ENCODE results near the gene ACKR1. TPM values are rescaled to one million over a fixed set of nuclear protein-coding genes. Genes with fewer than 3 reads are reported as not detected.
A peak's percentile ranks its signal among the peaks of the same experiment; 100 is the strongest.

Gene ACKR1
- total RNA-seq, 1 experiment from 2014 or later, result not detected

DNA sequence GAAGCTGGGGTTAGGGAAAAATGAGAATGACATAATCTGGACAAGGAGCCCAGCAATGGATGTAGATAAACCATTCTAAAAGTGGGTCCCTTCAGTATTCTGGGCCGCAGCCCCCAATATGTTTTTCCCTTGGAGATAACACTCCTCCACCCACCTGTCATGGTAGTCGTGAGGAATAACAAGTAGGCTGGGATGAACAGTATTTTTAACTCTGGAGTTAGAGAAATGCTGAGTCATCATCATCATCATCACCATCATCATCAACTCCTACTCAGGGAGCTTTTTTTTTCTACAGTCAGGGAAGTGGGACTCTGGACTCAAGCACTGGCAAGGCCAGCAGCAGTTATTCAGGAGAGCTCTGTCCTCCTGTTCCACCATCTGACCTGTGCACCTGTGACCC lies 20.5 kb upstream of the ACKR1 start:
- peak; percentile 10 for DNase-seq (ENCODE audit: low read depth)
- in situ Hi-C loops (cut with HindIII; ENCODE audit: low pct_unique_long_range_greater_than_20kb, low sequenced_read_pairs), result no loop called here

DNA sequence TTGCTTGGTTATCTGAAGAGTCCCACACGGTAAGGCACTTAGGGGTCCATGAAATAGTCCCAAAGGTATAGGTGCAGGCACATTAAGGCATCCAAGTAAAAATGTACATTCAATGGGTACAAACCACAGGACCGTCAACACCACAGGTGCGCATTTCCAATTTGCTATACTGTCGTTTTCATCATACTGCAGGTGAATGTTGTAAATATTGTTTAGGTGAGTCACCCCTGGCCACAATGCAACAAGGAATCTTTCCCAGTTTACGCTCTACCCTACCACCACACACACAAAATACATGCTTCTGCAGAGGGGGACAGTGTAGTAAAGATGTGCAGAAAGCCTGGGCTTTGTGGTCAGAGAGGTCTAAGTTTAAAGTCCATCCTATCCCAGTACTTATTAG lies 19.6 kb upstream of the ACKR1 start:
- in situ Hi-C loops (cut with HindIII; ENCODE audit: low pct_unique_long_range_greater_than_20kb, low sequenced_read_pairs), result no loop called here
- no peak for DNase-seq (ENCODE audit: low read depth)

DNA sequence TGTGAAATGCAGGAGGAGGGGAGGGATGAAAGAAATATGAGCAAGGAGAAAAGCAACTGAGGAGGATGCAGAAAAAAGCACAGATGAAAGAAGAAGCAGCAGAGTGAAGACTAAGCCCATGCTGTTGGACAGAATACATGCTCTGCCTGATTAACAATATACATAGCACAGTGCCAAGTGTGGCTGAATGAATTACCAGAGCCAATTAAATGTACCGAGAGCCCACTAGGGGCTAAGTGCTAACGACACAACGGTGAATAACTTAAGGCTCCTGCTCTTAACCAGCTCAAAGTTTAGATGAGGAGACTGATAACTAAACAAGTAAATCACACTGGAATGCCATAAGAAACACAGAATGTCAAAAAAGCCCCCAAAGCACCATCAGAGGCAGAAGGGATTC lies 17.6 kb upstream of the ACKR1 start:
- in situ Hi-C loops (cut with HindIII; ENCODE audit: low pct_unique_long_range_greater_than_20kb, low sequenced_read_pairs), result no loop called here
- DNase-seq (ENCODE audit: low read depth), result no peak

DNA sequence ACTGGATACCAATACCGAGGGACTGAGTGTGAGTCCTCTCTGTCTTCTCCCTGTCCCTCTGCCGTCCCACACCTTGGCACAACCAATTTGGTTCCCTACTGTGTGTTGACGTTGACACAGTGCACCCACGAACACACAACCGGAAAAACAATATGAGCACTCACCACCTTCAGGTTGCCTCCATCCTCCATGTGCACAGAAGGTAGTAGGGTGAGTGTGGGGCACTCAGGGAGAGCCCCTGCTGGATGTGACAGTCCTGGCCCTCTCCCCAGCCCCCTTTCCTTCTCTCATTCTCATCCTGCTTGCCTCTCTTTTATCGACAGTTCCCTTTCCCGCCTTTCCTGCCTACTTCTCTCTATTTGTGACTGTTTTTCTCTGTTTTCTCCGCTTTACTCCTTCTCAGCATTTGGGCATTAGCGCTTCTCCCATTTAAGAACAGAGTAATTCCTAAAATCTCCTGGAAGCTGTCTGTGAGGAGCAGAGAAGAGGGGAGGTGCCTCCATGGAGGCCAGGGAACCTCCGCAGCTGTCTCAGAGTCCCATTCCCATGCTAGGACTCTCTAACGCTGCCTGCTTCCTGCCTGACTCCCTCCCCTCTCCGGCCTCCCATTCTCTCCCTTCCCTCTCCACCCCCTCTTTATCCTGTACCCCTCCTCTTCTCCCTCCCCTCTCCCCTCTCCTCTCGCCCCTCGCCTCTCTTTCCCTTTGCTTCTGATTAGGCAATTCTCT lies 16.9 kb upstream of the ACKR1 start:
- DNase-seq (ENCODE audit: low read depth), result no peak
- in situ Hi-C loops (cut with HindIII; ENCODE audit: low pct_unique_long_range_greater_than_20kb, low sequenced_read_pairs), result no loop called here

DNA sequence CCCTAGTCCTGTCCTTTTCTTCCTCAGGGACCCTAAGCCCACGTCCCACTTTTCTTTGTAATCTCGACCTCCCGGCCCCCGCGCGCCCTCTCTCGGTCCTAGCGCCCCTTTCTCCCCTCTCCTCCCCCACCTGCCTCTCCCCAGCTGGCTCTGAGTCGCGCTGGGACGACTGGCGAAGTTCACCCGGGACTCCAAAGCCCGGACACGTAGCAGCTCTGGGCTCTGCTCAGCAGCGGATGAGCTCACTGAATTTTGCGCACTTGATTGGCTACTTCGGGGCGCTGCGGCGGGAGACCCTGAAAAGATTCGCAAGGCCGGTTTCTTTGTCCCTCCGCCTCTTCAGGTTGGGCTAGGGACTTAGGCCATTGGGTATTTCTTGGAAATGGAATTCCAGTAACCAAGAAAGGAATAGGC lies 16.3 kb upstream of the ACKR1 start:
- DNase-seq (ENCODE audit: low read depth), result no peak
- in situ Hi-C loops (cut with HindIII; ENCODE audit: low pct_unique_long_range_greater_than_20kb, low sequenced_read_pairs), result no loop called here

DNA sequence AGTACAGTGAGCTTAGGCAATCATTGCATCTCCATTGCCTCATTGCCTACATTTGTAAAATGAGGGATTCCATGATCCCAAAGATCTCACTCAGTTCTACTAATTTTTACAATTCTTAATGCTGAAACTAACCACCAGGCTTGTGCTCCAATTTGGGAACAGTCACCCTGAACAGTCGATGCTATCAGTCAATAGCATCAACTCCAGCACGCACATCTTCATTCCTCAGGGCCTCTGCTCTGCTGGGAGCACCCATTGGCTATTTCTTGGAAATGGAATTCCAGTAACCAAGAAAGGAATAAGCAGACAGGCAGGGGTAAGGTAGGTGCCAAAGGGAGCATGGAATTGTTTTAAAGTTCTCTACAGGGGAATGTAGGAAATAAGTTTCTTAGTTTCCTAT lies 14.2 kb upstream of the ACKR1 start:
- in situ Hi-C loops (cut with HindIII; ENCODE audit: low pct_unique_long_range_greater_than_20kb, low sequenced_read_pairs), result no loop called here
- DNase-seq (ENCODE audit: low read depth), result no peak

DNA sequence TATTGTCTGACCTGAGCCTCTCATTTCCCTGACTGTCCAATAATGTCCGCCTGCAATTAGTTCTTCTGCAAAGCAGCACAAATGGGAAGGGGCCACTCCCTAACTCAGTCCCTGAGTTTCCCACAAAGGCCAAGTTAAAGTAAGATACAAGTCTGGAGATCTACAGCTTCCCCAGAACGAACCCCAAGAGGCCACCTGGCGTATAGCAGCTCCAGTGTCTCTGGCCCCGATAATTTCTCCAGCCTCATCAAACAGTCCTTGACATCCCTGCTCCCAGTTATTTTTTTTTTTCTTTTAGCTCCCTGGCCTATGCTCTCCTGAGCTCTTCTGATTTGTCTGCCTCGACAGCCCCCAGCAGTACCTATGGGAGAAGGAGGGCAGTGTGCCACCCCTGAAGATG lies 8.1 kb upstream of the ACKR1 start:
- DNase-seq (ENCODE audit: low read depth), result no peak
- in situ Hi-C loops (cut with HindIII; ENCODE audit: low pct_unique_long_range_greater_than_20kb, low sequenced_read_pairs), result no loop called here

DNA sequence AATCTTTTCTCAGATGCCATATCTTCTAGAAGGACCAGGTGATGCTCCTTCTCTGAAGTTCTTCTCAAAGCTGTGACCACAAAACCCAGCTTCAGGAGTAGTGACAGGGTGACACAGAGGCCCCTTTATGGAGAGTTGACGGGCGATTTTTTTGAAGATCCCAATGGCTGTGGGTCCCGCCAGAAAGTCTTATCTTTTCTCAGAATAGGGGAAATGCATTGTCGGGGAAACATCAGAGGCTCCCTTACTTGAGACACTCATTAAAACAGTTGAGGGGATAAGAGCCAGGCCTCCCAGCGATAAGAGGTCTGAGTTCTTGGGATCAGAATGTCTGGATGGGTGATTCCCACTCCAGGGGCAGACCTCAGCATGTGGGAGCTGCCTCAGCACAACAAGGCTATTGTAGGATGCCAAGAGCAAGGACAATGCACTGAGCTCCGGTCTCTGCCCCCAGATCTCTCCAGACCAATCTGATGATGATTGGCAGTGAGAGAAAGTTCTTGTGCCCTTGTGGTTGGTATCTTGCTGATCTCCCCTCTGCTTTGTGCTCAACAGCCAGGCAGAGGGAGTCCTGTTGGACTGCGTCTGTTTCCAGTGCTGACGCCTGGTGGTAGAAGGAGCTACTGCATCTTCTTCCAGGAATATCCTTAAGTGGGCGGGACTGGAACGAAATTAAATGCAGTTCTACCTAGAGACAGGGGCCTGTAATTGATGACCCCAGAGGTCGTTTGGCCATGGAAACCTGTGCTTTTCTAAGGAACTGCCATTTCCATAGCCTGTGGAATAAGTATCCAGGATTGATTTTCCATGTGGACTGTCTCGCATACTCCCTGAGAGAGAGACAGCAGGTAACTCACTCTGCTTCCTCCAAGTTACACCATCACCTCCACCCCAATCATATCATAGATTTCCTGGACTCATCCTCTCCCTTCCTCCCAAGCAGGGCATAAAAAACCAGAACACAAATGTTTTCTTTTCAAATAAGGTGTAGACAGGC lies 6.8 kb upstream of the ACKR1 start:
- peak; percentile 56 for DNase-seq (ENCODE audit: low read depth)
- in situ Hi-C loops (cut with HindIII; ENCODE audit: low pct_unique_long_range_greater_than_20kb, low sequenced_read_pairs), result no loop called here

DNA sequence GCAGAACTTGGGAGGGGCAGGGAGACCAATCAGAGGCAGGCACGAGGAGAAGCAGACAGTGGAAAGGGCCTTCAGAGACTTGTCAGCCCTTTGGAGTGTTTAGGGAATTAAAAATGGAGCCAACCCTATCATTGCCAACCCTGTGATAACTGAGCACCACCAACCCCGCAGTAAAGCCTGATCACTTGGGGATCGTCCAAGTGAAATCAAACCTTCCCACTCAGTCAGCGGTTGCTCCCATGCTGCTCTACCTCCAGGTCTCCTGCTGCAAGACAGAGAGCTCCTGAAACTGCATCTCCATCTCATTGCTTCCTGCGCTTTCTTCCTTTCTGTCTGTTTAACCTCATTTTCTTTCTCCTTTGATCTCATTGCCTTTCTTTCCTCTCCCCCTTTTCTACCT lies 4.8 kb upstream of the ACKR1 start:
- no peak for DNase-seq (ENCODE audit: low read depth)
- in situ Hi-C loops (cut with HindIII; ENCODE audit: low pct_unique_long_range_greater_than_20kb, low sequenced_read_pairs), result no loop called here

DNA sequence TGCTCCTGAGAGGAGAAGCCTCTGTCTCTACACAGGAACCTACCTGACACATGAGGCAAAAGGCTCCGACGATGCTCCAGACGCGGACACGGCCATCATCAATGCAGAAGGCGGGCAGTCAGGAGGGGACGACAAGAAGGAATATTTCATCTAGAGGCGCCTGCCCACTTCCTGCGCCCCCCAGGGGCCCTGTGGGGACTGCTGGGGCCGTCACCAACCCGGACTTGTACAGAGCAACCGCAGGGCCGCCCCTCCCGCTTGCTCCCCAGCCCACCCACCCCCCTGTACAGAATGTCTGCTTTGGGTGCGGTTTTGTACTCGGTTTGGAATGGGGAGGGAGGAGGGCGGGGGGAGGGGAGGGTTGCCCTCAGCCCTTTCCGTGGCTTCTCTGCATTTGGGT lies 3.9 kb upstream of the ACKR1 start:
- in situ Hi-C loops (cut with HindIII; ENCODE audit: low pct_unique_long_range_greater_than_20kb, low sequenced_read_pairs), result no loop called here

DNA sequence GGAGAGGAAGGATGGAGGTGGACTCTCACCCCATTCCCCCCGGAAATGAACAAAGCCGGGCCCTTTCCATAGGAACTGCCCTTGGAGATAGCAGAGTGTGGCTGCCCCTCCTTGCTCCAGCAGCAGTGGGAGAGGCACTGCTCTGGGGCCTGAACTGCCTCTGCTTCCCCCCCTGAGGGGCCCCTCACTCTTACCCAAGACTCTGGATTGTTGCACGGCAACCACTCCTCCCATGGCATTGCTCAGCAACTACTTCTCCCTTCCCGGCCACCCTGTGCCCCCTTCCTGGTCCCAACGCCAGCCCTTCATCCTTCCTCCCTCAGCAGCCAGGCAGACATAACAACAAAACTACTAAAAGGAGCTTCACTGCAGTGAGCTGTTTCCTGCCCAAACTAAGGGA lies 3.0 kb upstream of the ACKR1 start:
- in situ Hi-C loops (cut with HindIII; ENCODE audit: low pct_unique_long_range_greater_than_20kb, low sequenced_read_pairs), result no loop called here
- no peak for DNase-seq (ENCODE audit: low read depth)

More for the DNA sequence above, 3.9 kb upstream of the ACKR1 start:
- no peak for DNase-seq (ENCODE audit: low read depth)

DNA sequence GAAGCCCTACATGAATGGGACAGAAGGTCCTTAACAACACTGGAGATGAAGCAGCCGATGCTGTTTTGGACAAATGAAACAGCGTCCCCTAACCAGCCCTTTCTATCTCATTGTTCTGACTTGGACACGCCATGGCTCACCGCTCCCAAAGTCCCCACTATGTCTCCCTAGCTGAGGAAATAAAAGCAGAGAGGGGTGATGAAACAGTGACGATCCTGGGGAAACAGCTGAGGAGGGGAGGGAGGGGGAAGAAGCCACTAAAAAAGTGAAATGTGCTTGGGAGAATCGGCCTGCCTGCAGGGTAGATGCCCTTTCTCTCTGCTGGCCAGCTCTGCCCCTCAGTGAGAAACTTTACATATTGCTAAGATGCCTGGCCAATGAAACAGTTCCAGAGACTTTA lies 1.1 kb upstream of the ACKR1 start:
- DNase-seq (ENCODE audit: low read depth), result no peak
- in situ Hi-C loops (cut with HindIII; ENCODE audit: low pct_unique_long_range_greater_than_20kb, low sequenced_read_pairs), result no loop called here

DNA sequence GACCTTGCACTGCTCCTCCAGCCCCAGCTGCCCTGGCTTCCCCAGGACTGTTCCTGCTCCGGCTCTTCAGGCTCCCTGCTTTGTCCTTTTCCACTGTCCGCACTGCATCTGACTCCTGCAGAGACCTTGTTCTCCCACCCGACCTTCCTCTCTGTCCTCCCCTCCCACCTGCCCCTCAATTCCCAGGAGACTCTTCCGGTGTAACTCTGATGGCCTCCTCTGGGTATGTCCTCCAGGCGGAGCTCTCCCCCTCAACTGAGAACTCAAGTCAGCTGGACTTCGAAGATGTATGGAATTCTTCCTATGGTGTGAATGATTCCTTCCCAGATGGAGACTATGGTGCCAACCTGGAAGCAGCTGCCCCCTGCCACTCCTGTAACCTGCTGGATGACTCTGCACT lies 550 bp downstream of the ACKR1 start:
- DNase-seq (ENCODE audit: low read depth), result no peak
- in situ Hi-C loops (cut with HindIII; ENCODE audit: low pct_unique_long_range_greater_than_20kb, low sequenced_read_pairs), result no loop called here

DNA sequence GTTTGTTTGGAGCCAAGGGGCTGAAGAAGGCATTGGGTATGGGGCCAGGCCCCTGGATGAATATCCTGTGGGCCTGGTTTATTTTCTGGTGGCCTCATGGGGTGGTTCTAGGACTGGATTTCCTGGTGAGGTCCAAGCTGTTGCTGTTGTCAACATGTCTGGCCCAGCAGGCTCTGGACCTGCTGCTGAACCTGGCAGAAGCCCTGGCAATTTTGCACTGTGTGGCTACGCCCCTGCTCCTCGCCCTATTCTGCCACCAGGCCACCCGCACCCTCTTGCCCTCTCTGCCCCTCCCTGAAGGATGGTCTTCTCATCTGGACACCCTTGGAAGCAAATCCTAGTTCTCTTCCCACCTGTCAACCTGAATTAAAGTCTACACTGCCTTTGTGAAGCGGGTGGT lies 1.4 kb downstream of the ACKR1 start:
- in situ Hi-C loops (cut with HindIII; ENCODE audit: low pct_unique_long_range_greater_than_20kb, low sequenced_read_pairs), result no loop called here
- DNase-seq (ENCODE audit: low read depth), result no peak

DNA sequence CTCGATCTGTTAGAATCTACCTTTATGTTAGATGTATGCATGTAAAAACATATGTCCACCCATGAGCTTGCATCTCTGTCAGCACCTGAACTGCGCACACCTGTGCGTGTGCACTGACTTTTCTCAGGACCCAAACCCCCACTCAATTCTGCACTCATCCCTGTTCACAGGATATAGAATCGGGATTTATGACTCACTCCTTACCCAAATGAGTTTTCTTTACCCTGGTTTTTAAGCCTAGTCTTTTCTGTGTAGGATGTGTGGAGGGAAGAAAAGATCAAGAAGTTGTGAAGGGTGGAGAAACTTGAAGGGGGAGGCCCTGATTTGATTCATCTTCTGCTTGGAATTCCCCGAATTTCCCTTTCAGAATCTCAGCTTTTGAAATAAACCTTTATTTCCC lies 2.4 kb downstream of the ACKR1 start:
- no peak for DNase-seq (ENCODE audit: low read depth)
- in situ Hi-C loops (cut with HindIII; ENCODE audit: low pct_unique_long_range_greater_than_20kb, low sequenced_read_pairs), result no loop called here

DNA sequence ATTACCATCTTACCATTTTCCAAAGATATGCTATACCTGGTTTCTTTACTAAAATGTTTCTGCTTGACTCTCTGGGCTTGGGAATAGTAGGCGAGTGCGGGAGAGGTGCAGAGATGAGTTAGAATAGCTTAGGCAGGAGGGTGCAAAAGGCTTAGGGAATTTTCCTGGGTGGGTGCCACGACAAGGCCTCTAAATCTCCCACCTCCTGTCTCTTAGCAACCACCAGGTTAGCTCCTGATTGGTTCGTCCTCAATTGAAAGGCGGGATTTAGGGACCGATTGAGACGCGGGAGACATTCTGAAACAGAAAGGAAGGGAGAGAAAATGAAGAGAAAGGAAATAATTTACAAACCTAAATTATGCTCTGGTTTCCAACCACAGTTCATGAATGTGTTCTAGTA lies 3.1 kb downstream of the ACKR1 start:
- in situ Hi-C loops (cut with HindIII; ENCODE audit: low pct_unique_long_range_greater_than_20kb, low sequenced_read_pairs), result no loop called here
- no peak for DNase-seq (ENCODE audit: low read depth)

DNA sequence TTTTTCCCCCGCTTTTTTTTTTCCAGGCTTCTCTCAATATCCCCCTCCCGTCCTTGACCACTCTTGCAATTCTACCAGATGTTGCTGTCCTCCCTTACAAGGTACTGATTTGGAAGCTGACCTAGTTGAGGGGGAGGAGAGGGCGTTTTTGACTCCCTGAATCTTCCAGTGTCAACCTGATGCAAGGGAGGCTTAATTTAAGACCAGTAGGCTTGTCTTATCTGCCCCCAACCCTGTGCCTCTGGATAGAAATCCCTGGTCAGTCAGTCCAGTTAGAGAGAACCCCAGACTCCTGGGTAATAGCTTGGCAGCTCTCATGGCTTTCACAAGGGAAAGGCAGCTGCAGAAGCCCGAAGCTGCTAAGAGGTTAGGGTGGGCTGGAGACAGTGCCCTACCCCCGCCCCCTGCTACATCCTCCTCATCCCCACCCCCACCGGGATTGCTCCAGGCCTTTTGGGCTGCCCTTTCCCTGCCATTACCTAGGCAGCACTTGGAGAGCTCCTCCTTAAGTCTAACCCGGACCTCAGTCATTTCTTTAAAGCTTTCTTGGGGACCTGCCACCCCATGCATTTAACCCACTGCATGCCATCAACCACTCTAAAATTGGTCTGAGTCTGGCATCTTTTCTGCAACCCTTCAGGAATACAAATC lies 3.6 kb downstream of the ACKR1 start:
- in situ Hi-C loops (cut with HindIII; ENCODE audit: low pct_unique_long_range_greater_than_20kb, low sequenced_read_pairs), result no loop called here
- DNase-seq (ENCODE audit: low read depth), result no peak

DNA sequence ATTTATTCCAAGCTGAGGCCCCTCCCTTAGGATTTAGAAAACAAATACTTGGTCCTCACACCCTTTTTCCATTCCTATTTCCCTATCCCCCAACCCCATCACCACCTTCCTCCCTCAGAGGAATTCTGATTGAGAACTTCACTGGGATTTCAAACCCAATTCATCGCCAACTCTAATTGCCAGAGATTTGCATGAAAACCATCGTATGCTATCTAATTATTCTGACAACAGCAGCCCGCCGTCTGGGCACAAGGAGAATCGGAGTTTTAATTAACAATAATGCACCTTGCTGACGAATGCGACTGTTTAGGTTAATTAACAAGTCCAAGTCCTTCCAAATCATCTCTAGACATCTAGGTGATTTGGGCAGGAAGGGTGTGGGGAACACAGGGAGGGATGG lies 4.4 kb downstream of the ACKR1 start:
- in situ Hi-C loops (cut with HindIII; ENCODE audit: low pct_unique_long_range_greater_than_20kb, low sequenced_read_pairs), result no loop called here
- no peak for DNase-seq (ENCODE audit: low read depth)
